HCT116 (cell line): ENCODE measurements around the gene ST3GAL6. TPM values are rescaled to one million over a fixed set of nuclear protein-coding genes. Genes with fewer than 3 reads are reported as not detected.
A peak's percentile ranks its signal among the peaks of the same experiment; 100 is the strongest.

ENCODE experiments used
- ATAC-seq: fragments of 200-7000 bp; cut with Tn5 transposase; 2 replicates; pipeline ENCODE4 v1.9.1; 2020; ENCODE audit warnings: mild to moderate bottlenecking, moderate library complexity
- BruUV-seq: library from RNA; stranded (reverse); fragments of 400-500 nt; replicated peaks from 2 replicates; lab custom pipeline; 2021; lab: Mats Ljungman, UMichigan
- CTCF ChIA-PET: fragments of 300-600 bp; sonication (Branson Sonifier 250); formaldehyde crosslinking; loops from one replicate; lab custom pipeline; 2021; ENCODE audit warnings: antibody characterized with exemption; lab: Charles Lee
- POLR2A ChIA-PET: fragments of 300-600, 350-600 bp; sonication (Branson Sonifier 250); formaldehyde crosslinking; loops from one replicate; lab custom pipeline; 2021; ENCODE audit warnings: antibody characterized with exemption; lab: Charles Lee
- RAD21 ChIA-PET, 2 experiments: fragments of 300-600 bp; sonication (Branson Sonifier 250); formaldehyde crosslinking; loops; one replicate each; lab custom pipeline; 2023; ENCODE audit warnings: low total read pairs in 2 of 2; ENCODE audit not compliant: uncharacterized antibody in 2 of 2, unreplicated experiment in 2 of 2, low non-redundant PET in 1 of 2; lab: Charles Lee
- DNase-seq: peaks from one replicate; pipeline ENCODE4 v3.0.0-alpha.2; 2010; ENCODE audit warnings: low read depth, low spot score
- H2AFZ ChIP-seq: fragments of 200-600 bp; shearing (Covaris generic), sonication (generic); 2 replicates; pipeline ENCODE4 v1.6.1; 2017; ENCODE audit warnings: low read depth, mixed run types, mixed read lengths, antibody characterized with exemption, low read length; ENCODE audit not compliant: poor library complexity, severe bottlenecking
- H3K27ac ChIP-seq: 2 replicates; pipeline ENCODE4 v1.5.1; 2012; ENCODE audit warnings: low read depth, low read length
- H3K27me3 ChIP-seq: fragments of 200-600 bp; sonication (generic); 2 replicates; pipeline ENCODE4 v1.6.1; 2016; ENCODE audit warnings: mixed run types, low read length, mixed read lengths; ENCODE audit not compliant: insufficient read depth
- H3K36me3 ChIP-seq, 2 experiments: fragments of 200-500 bp in 1 of 2; fragments of 200-600 bp in 1 of 2; sonication (Bioruptor generic) in 1 of 2; sonication (generic) in 1 of 2; 2 replicates each; pipeline versions ENCODE4 v1.5.1 to v1.6.1; 2014 to 2016; ENCODE audit warnings: low read length in 2 of 2, inconsistent platforms in 1 of 2, mixed read lengths in 1 of 2, mixed run types in 1 of 2; ENCODE audit not compliant: insufficient read depth in 2 of 2, control insufficient read depth in 1 of 2
- H3K4me1 ChIP-seq, 2 experiments: fragments of 200-600 bp in 1 of 2; sonication (generic) in 1 of 2; 2 replicates each; pipeline versions ENCODE4 v1.5.1 to v1.6.1; 2012 to 2017; ENCODE audit warnings: low read length in 2 of 2, inconsistent platforms in 1 of 2, mild to moderate bottlenecking in 1 of 2, mixed read lengths in 1 of 2, mixed run types in 1 of 2, moderate library complexity in 1 of 2; ENCODE audit not compliant: insufficient read depth in 2 of 2, control insufficient read depth in 1 of 2
- H3K4me2 ChIP-seq: fragments of 200-600 bp; sonication (generic); 2 replicates; pipeline ENCODE4 v1.6.1; 2017; ENCODE audit warnings: mixed run types, low read length, mixed read lengths
- H3K4me3 ChIP-seq, 2 experiments: fragments of 200-600 bp in 1 of 2; sonication (generic) in 1 of 2; replicated peaks in 1 of 2; 2 replicates each; pipeline ENCODE4 v1.5.1; 2011 to 2016; ENCODE audit warnings: low read length in 2 of 2, control low read depth in 1 of 2, low read depth in 1 of 2, mild to moderate bottlenecking in 1 of 2, mixed read lengths in 1 of 2, mixed run types in 1 of 2
- H3K79me2 ChIP-seq: fragments of 200-600 bp; sonication (generic); 2 replicates; pipeline ENCODE4 v1.6.1; 2017; ENCODE audit warnings: mild to moderate bottlenecking, mixed run types, low read length, moderate library complexity, mixed read lengths; ENCODE audit not compliant: insufficient read depth
- H3K9ac ChIP-seq: fragments of 200-600 bp; sonication (generic); 2 replicates; pipeline ENCODE4 v1.6.1; 2016; ENCODE audit warnings: low read length, mixed read lengths
- H3K9me2 ChIP-seq: fragments of 200-600 bp; sonication (generic), shearing (Covaris generic); 2 replicates; pipeline ENCODE4 v1.6.1; 2017; ENCODE audit warnings: mixed run types, mild to moderate bottlenecking, moderate library complexity; ENCODE audit not compliant: insufficient read depth
- H3K9me3 ChIP-seq, 2 experiments: fragments of 200-500 bp in 1 of 2; fragments of 200-600 bp in 1 of 2; sonication (Bioruptor generic) in 1 of 2; sonication (generic) in 1 of 2; 2 replicates each; pipeline ENCODE4 v1.6.1; 2014 to 2017; ENCODE audit warnings: low read length in 2 of 2, mixed read lengths in 2 of 2, inconsistent platforms in 1 of 2, low read depth in 1 of 2, mild to moderate bottlenecking in 1 of 2, mixed run types in 1 of 2, moderate library complexity in 1 of 2; ENCODE audit not compliant: control insufficient read depth in 1 of 2, insufficient read depth in 1 of 2
- H4K20me1 ChIP-seq: fragments of 200-600 bp; sonication (generic), shearing (Covaris generic); 2 replicates; pipeline ENCODE4 v1.6.1; 2017; ENCODE audit warnings: mixed run types, mild to moderate bottlenecking, moderate library complexity; ENCODE audit not compliant: insufficient read depth
- CBX3 ChIP-seq: IDR thresholded peaks from 2 replicates; pipeline ENCODE4 v1.6.1; 2012; ENCODE audit warnings: low read depth
- CEBPB ChIP-seq: IDR thresholded peaks from 2 replicates; pipeline ENCODE4 v1.6.1; 2012; ENCODE audit warnings: low read depth
- ELF1 ChIP-seq: IDR thresholded peaks from 2 replicates; pipeline ENCODE4 v1.6.1; 2012; ENCODE audit warnings: low read depth, borderline replicate concordance
- EZH2phosphoT487 ChIP-seq: fragments of 200-600 bp; IDR thresholded peaks from 2 replicates; pipeline ENCODE4 v1.6.1; 2018; ENCODE audit warnings: antibody characterized with exemption, borderline replicate concordance
- FOSL1 ChIP-seq: IDR thresholded peaks from 2 replicates; pipeline ENCODE4 v1.6.1; 2012; ENCODE audit warnings: low read depth
- JUND ChIP-seq: IDR thresholded peaks from 2 replicates; pipeline ENCODE4 v1.6.1; 2012
- POLR2A ChIP-seq: IDR thresholded peaks from 2 replicates; pipeline ENCODE4 v1.7.0; 2011; ENCODE audit warnings: borderline replicate concordance; ENCODE audit not compliant: insufficient read depth, insufficient read length; ENCODE audit errors: extremely low read depth
- POLR2AphosphoS5 ChIP-seq: IDR thresholded peaks from 2 replicates; pipeline ENCODE4 v1.6.1; 2011; ENCODE audit warnings: mild to moderate bottlenecking, low read depth, low read length, moderate library complexity
- RAD21 ChIP-seq: IDR thresholded peaks from 2 replicates; pipeline ENCODE4 v1.6.1; 2012; ENCODE audit warnings: low read depth, mild to moderate bottlenecking
- SIN3A ChIP-seq: IDR thresholded peaks from 2 replicates; pipeline ENCODE4 v1.6.1; 2012; ENCODE audit warnings: low read depth
- SRF ChIP-seq: IDR thresholded peaks from 2 replicates; pipeline ENCODE4 v1.6.1; 2012; ENCODE audit warnings: low read depth
- TCF7L2 ChIP-seq: IDR thresholded peaks from 2 replicates; pipeline ENCODE4 v1.7.0; 2011; ENCODE audit warnings: borderline replicate concordance, inconsistent platforms; ENCODE audit not compliant: insufficient read depth, insufficient read length; ENCODE audit errors: extremely low read depth
- ZFX ChIP-seq: fragments of 450-650 bp; IDR thresholded peaks from 2 replicates; pipeline ENCODE4 v1.6.1; 2017
- ZNF274 ChIP-seq: fragments of 200-500 bp; sonication (Bioruptor generic); IDR thresholded peaks from 2 replicates; pipeline ENCODE4 v1.6.1; 2014; ENCODE audit warnings: mild to moderate bottlenecking, low read depth, low read length, inconsistent platforms
- intact Hi-C: fragments of 100-400 bp; cut with micrococcal nuclease; formaldehyde crosslinking; loops from 2 replicates; pipeline ENCODE4 v1.10.0; 2022
- total RNA-seq: library from RNA; stranded (reverse); gene quantifications from one replicate; pipeline ENCODE4 v1.2.1, GENCODE V29; 2021; ENCODE audit not compliant: unreplicated experiment
- TF ChIP-seq, protein P1 (sequence below), 3 experiments: fragments of 200-600 bp in 1 of 3; sonication (generic) in 1 of 3; IDR thresholded peaks in 2 of 3; conservative IDR thresholded peaks in 1 of 3; 2 replicates each; pipeline ENCODE4 v1.5.1; 2012 to 2017; ENCODE audit warnings: low read depth in 2 of 3, low read length in 2 of 3, antibody characterized with exemption in 1 of 3, borderline replicate concordance in 1 of 3, control low read depth in 1 of 3, mild to moderate bottlenecking in 1 of 3, mixed read lengths in 1 of 3, mixed run types in 1 of 3, moderate library complexity in 1 of 3; ENCODE audit not compliant: insufficient read depth in 1 of 3
- TF ChIP-seq, protein P2 (sequence below): IDR thresholded peaks from 2 replicates; pipeline ENCODE4 v1.6.1; 2012
- TF ChIP-seq, protein P3 (sequence below): IDR thresholded peaks from 2 replicates; pipeline ENCODE4 v1.6.1; 2012; ENCODE audit warnings: low read depth

Gene ST3GAL6
- total RNA-seq, 1 experiment from 2014 or later, result 10.6 TPM

DNA sequence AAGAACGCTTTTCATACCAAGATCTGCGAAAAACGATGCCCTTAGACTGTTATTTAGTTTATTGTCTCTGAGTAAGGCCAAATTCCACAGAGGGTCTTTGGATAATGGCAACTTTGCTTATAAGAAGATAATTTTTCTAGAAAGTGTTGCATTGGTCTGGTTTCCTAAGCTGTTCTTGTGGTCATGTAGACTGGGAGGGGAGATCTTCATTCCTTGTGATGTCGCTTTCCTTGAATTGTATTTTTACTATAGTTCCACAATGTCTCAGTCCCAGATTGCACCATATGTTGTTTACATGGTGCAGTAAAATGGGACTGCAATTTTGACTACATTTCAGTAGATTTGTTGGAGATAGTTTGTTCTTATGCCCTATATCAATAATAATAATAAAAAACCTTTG is 28.8 kb upstream of the ST3GAL6 start:
- no peaks in the 10 kb centered on the region for H3K36me3 ChIP-seq
- ChIA-PET CTCF (no interaction called here), RAD21 (no interaction called here), POLR2A (no interaction called here)
- peak overlapping the region; percentile 92 for H3K4me2 ChIP-seq
- no peaks in the 10 kb centered on the region for H4K20me1 ChIP-seq
- H3K79me2 ChIP-seq, result peaks cover 17% of the 10 kb centered on the region; the same call in 1 of the 2 replicates
- DNase-seq (no peak), ATAC-seq (no peak)
- no peak overlapping the region for H3K27ac ChIP-seq
- TF ChIP-seq, protein P1, sequence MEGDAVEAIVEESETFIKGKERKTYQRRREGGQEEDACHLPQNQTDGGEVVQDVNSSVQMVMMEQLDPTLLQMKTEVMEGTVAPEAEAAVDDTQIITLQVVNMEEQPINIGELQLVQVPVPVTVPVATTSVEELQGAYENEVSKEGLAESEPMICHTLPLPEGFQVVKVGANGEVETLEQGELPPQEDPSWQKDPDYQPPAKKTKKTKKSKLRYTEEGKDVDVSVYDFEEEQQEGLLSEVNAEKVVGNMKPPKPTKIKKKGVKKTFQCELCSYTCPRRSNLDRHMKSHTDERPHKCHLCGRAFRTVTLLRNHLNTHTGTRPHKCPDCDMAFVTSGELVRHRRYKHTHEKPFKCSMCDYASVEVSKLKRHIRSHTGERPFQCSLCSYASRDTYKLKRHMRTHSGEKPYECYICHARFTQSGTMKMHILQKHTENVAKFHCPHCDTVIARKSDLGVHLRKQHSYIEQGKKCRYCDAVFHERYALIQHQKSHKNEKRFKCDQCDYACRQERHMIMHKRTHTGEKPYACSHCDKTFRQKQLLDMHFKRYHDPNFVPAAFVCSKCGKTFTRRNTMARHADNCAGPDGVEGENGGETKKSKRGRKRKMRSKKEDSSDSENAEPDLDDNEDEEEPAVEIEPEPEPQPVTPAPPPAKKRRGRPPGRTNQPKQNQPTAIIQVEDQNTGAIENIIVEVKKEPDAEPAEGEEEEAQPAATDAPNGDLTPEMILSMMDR (IDR thresholded peaks at IDR 0.05 in 2 of 3, conservative IDR thresholded peaks at IDR 0.05 in 1 of 3; ENCODE audit: borderline replicate concordance in 1 of 3, insufficient read depth in 1 of 3, low read depth in 2 of 3, low read length in 2 of 3), result no peak
- TF ChIP-seq JUND (no peak), CBX3 (no peak), RAD21 (no peak), SRF (no peak), SIN3A (no peak), ZFX (no peak), ZNF274 (no peak), EZH2phosphoT487 (no peak), ELF1 (no peak), CEBPB (no peak), TCF7L2 (no peak), FOSL1 (no peak), POLR2A (no peak), POLR2AphosphoS5 (no peak)
- TF ChIP-seq, protein P2, sequence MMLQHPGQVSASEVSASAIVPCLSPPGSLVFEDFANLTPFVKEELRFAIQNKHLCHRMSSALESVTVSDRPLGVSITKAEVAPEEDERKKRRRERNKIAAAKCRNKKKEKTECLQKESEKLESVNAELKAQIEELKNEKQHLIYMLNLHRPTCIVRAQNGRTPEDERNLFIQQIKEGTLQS, result no peak
- TF ChIP-seq, protein P3, sequence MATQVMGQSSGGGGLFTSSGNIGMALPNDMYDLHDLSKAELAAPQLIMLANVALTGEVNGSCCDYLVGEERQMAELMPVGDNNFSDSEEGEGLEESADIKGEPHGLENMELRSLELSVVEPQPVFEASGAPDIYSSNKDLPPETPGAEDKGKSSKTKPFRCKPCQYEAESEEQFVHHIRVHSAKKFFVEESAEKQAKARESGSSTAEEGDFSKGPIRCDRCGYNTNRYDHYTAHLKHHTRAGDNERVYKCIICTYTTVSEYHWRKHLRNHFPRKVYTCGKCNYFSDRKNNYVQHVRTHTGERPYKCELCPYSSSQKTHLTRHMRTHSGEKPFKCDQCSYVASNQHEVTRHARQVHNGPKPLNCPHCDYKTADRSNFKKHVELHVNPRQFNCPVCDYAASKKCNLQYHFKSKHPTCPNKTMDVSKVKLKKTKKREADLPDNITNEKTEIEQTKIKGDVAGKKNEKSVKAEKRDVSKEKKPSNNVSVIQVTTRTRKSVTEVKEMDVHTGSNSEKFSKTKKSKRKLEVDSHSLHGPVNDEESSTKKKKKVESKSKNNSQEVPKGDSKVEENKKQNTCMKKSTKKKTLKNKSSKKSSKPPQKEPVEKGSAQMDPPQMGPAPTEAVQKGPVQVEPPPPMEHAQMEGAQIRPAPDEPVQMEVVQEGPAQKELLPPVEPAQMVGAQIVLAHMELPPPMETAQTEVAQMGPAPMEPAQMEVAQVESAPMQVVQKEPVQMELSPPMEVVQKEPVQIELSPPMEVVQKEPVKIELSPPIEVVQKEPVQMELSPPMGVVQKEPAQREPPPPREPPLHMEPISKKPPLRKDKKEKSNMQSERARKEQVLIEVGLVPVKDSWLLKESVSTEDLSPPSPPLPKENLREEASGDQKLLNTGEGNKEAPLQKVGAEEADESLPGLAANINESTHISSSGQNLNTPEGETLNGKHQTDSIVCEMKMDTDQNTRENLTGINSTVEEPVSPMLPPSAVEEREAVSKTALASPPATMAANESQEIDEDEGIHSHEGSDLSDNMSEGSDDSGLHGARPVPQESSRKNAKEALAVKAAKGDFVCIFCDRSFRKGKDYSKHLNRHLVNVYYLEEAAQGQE, result no peak
- no peak overlapping the region; a peak in 1 of 4 replicates for H3K4me3 ChIP-seq
- H2AFZ ChIP-seq, result no peak overlapping the region
- H3K9me2 ChIP-seq, result no peaks in the 10 kb centered on the region
- no TSS peak for BruUV-seq
- H3K9ac ChIP-seq, result no peak overlapping the region
- intact Hi-C loops, result no loop called here
- H3K4me1 ChIP-seq, result peaks cover 8 to 18% of the 10 kb centered on the region in 2 experiments
- no peaks in the 10 kb centered on the region for H3K27me3 ChIP-seq
- H3K9me3 ChIP-seq, result no peaks in the 10 kb centered on the region
